IMR-90 (cell line): Measurements from ENCODE around the gene SH3TC1. TPM values are rescaled to one million over a fixed set of nuclear protein-coding genes. Genes with fewer than 3 reads are reported as not detected.
A peak's percentile ranks its signal among the peaks of the same experiment; 100 is the strongest.

Source experiments
- ATAC-seq: fragments of 200-7000 bp; cut with Tn5 transposase; 2 replicates; pipeline ENCODE4 v1.9.1; 2020; ENCODE audit warnings: low read depth, mild to moderate bottlenecking, moderate library complexity
- BruUV-seq: library from RNA; stranded (reverse); fragments of 400-500 nt; replicated peaks from 2 replicates; lab custom pipeline; 2021; lab: Mats Ljungman, UMichigan
- CTCF ChIA-PET: fragments of 300-600 bp; formaldehyde crosslinking; extraction: SDS; loops from one replicate; lab custom pipeline; 2021; ENCODE audit warnings: antibody characterized with exemption; lab: Yijun Ruan, JAX
- POLR2A ChIA-PET: fragments of 300-600 bp; sonication (Branson Sonifier 250); formaldehyde crosslinking; loops from one replicate; lab custom pipeline; 2022; ENCODE audit warnings: antibody characterized with exemption; ENCODE audit not compliant: unreplicated experiment; lab: Charles Lee
- DNase-seq: peaks from one replicate; pipeline ENCODE4 v3.0.0; 2013
- H2AFZ ChIP-seq: replicated peaks from 2 replicates; pipeline ENCODE3; 2013; ENCODE audit warnings: low read length, mild to moderate bottlenecking; ENCODE audit not compliant: poor library complexity
- H2AK5ac ChIP-seq: 2 replicates; pipeline ENCODE4 v1.6.1; 2013; ENCODE audit warnings: low read depth, low read length, inconsistent platforms
- H2AK9ac ChIP-seq: replicated peaks from 2 replicates; pipeline ENCODE3; 2013; ENCODE audit warnings: mild to moderate bottlenecking, low read depth, low read length, moderate library complexity; ENCODE audit not compliant: poor library complexity
- H2BK120ac ChIP-seq: 2 replicates; pipeline ENCODE4 v1.6.1; 2013; ENCODE audit warnings: low read depth, low read length, inconsistent platforms
- H2BK15ac ChIP-seq: 3 replicates; pipeline ENCODE4 v1.6.1; 2013; ENCODE audit warnings: low read depth, low read length, inconsistent platforms
- H2BK20ac ChIP-seq: 2 replicates; pipeline ENCODE4 v1.6.1; 2013; ENCODE audit warnings: low read depth, mild to moderate bottlenecking, inconsistent platforms, low read length, moderate library complexity
- H2BK5ac ChIP-seq: 2 replicates; pipeline ENCODE4 v1.6.1; 2013; ENCODE audit warnings: mild to moderate bottlenecking, low read depth, low read length, inconsistent platforms; ENCODE audit not compliant: poor library complexity, severe bottlenecking
- H3K14ac ChIP-seq: replicated peaks from 2 replicates; pipeline ENCODE4 v1.6.1; 2013; ENCODE audit warnings: low read depth, low read length, inconsistent platforms
- H3K18ac ChIP-seq: 2 replicates; pipeline ENCODE4 v1.6.1; 2013; ENCODE audit warnings: low read depth, low read length, control low read depth
- H3K23ac ChIP-seq: 2 replicates; pipeline ENCODE4 v1.6.1; 2013; ENCODE audit warnings: low read depth, low read length, inconsistent platforms
- H3K27ac ChIP-seq: 2 replicates; pipeline ENCODE4 v1.5.1; 2013; ENCODE audit warnings: mild to moderate bottlenecking, control low read depth, low read length; ENCODE audit not compliant: insufficient read depth
- H3K27me3 ChIP-seq: 2 replicates; pipeline ENCODE4 v1.6.1; 2013; ENCODE audit warnings: low read length; ENCODE audit not compliant: control insufficient read depth, insufficient read depth
- H3K36me3 ChIP-seq: 2 replicates; pipeline ENCODE4 v1.6.1; 2013; ENCODE audit warnings: low read length, mixed read lengths; ENCODE audit not compliant: control insufficient read depth, insufficient read depth
- H3K4ac ChIP-seq: 2 replicates; pipeline ENCODE4 v1.6.1; 2013; ENCODE audit warnings: low read depth, low read length, inconsistent platforms
- H3K4me1 ChIP-seq: 2 replicates; pipeline ENCODE4 v1.6.1; 2013; ENCODE audit warnings: low read length, mixed read lengths; ENCODE audit not compliant: control insufficient read depth, insufficient read depth
- H3K4me2 ChIP-seq: 2 replicates; pipeline ENCODE4 v1.6.1; 2013; ENCODE audit warnings: low read depth, mild to moderate bottlenecking, control low read depth, low read length, moderate library complexity
- H3K4me3 ChIP-seq: 2 replicates; pipeline ENCODE4 v1.5.1; 2013; ENCODE audit warnings: low read depth, mild to moderate bottlenecking, control low read depth, low read length, moderate library complexity; ENCODE audit not compliant: insufficient read depth
- H3K56ac ChIP-seq: 2 replicates; pipeline ENCODE4 v1.6.1; 2013; ENCODE audit warnings: low read length, inconsistent platforms; ENCODE audit not compliant: insufficient read depth; ENCODE audit errors: extremely low read depth
- H3K79me1 ChIP-seq, 2 experiments: 2 replicates each; pipeline ENCODE4 v1.6.1; 2013; ENCODE audit warnings: low read length in 2 of 2, inconsistent platforms in 1 of 2, low read depth in 1 of 2
- H3K9ac ChIP-seq: 2 replicates; pipeline ENCODE4 v1.6.1; 2013; ENCODE audit warnings: low read depth, low read length, control low read depth
- H3K9me1 ChIP-seq: 2 replicates; pipeline ENCODE4 v1.6.1; 2013; ENCODE audit warnings: low read length, inconsistent platforms; ENCODE audit not compliant: insufficient read depth
- H3K9me3 ChIP-seq: 2 replicates; pipeline ENCODE4 v1.6.1; 2013; ENCODE audit warnings: low read length; ENCODE audit not compliant: control insufficient read depth, insufficient read depth
- H4K20me1 ChIP-seq: 2 replicates; pipeline ENCODE4 v1.6.1; 2013; ENCODE audit warnings: low read length, inconsistent platforms; ENCODE audit not compliant: insufficient read depth
- H4K5ac ChIP-seq: 2 replicates; pipeline ENCODE4 v1.6.1; 2013; ENCODE audit warnings: mild to moderate bottlenecking, low read depth, low read length, control low read depth
- H4K8ac ChIP-seq, 2 experiments: 2 replicates each; pipeline ENCODE4 v1.6.1; 2013; ENCODE audit warnings: low read depth in 2 of 2, low read length in 2 of 2, control low read depth in 1 of 2, inconsistent platforms in 1 of 2
- H4K91ac ChIP-seq: 2 replicates; pipeline ENCODE4 v1.6.1; 2013; ENCODE audit warnings: low read depth, low read length, inconsistent platforms; ENCODE audit not compliant: insufficient read depth
- BHLHE40 ChIP-seq: fragments of 150-350 bp; IDR thresholded peaks from 2 replicates; pipeline ENCODE4 v1.6.1; 2016; ENCODE audit warnings: mild to moderate bottlenecking, low read depth, low read length
- FOS ChIP-seq: fragments of 150-350 bp; IDR thresholded peaks from 2 replicates; pipeline ENCODE4 v1.6.1; 2016; ENCODE audit warnings: low read depth, low read length
- MAFK ChIP-seq: IDR thresholded peaks from 2 replicates; pipeline ENCODE4 v1.6.1; 2012; ENCODE audit warnings: low read depth, low read length, improper control_type of control experiment
- MAZ ChIP-seq: IDR thresholded peaks from 2 replicates; pipeline ENCODE4 v1.6.1; 2012; ENCODE audit warnings: low read depth, mild to moderate bottlenecking, low read length, improper control_type of control experiment, moderate library complexity, borderline replicate concordance
- MXI1 ChIP-seq: IDR thresholded peaks from 2 replicates; pipeline ENCODE4 v1.6.1; 2012; ENCODE audit warnings: low read depth, mild to moderate bottlenecking, low read length, moderate library complexity, borderline replicate concordance
- RAD21 ChIP-seq: IDR thresholded peaks from 2 replicates; pipeline ENCODE4 v1.6.1; 2012; ENCODE audit warnings: low read length, improper control_type of control experiment
- RCOR1 ChIP-seq: IDR thresholded peaks from 2 replicates; pipeline ENCODE4 v1.6.1; 2012; ENCODE audit warnings: mild to moderate bottlenecking, low read length, improper control_type of control experiment; ENCODE audit not compliant: insufficient replicate concordance
- RFX5 ChIP-seq: IDR thresholded peaks from 2 replicates; pipeline ENCODE4 v1.8.0; 2012; ENCODE audit warnings: low read depth, mild to moderate bottlenecking, low read length, moderate library complexity
- WGBS, 2 experiments: methylation state at CpG; one replicate each; pipeline versions ENCODE4 v1.1.5 to v1.1.7; 2013; ENCODE audit warnings: missing lambda C conversion rate in 2 of 2; ENCODE audit not compliant: insufficient read length in 1 of 2; ENCODE audit errors: extremely low coverage in 2 of 2; 5-methylcytosine and 5-hydroxymethylcytosine counted together
- dilution Hi-C: fragments of 300-500 bp; cut with HindIII; formaldehyde crosslinking; loops from one replicate; pipeline ENCODE4 v1.14.3; 2018; ENCODE audit warnings: low sequenced_read_pairs; ENCODE audit not compliant: unreplicated experiment
- in situ Hi-C: fragments of 300-500 bp; cut with MboI; formaldehyde crosslinking; loops from 3 replicates; pipeline ENCODE4 v1.14.3; 2019; ENCODE audit warnings: low sequenced_read_pairs, inconsistent platforms, mixed read lengths
- intact Hi-C: fragments of 100-400 bp; cut with micrococcal nuclease; formaldehyde crosslinking; loops from 2 replicates; pipeline ENCODE4 v1.10.0; 2022
- polyA plus RNA-seq, 3 experiments: library from polyadenylated mRNA; depleted of rRNA; stranded (reverse); fragments of >200 nt; gene quantifications; 2 replicates each; pipeline ENCODE4 v1.2.3, GENCODE V29; 2012; ENCODE audit warnings: low replicate concordance in 1 of 3
- total RNA-seq: library from RNA; depleted of rRNA; stranded (reverse); fragments of >200 nt; gene quantifications from 2 replicates; pipeline ENCODE4 v1.2.3, GENCODE V29; 2012
- TF ChIP-seq, protein P1 (sequence below): fragments of 150-350 bp; IDR thresholded peaks from 2 replicates; pipeline ENCODE4 v1.6.1; 2017; ENCODE audit warnings: mild to moderate bottlenecking, antibody characterized with exemption, low read length, low read depth
- TF ChIP-seq, protein P2 (sequence below): fragments of 150-350 bp; IDR thresholded peaks from 2 replicates; pipeline ENCODE4 v1.6.1; 2016; ENCODE audit warnings: low read depth, mild to moderate bottlenecking, low read length, moderate library complexity, borderline replicate concordance

SH3TC1 gene
- total and polyA plus RNA-seq, 2 of the 4 experiments (the other 2 are of a cell fraction), result 1.6 to 2.2 TPM

DNA sequence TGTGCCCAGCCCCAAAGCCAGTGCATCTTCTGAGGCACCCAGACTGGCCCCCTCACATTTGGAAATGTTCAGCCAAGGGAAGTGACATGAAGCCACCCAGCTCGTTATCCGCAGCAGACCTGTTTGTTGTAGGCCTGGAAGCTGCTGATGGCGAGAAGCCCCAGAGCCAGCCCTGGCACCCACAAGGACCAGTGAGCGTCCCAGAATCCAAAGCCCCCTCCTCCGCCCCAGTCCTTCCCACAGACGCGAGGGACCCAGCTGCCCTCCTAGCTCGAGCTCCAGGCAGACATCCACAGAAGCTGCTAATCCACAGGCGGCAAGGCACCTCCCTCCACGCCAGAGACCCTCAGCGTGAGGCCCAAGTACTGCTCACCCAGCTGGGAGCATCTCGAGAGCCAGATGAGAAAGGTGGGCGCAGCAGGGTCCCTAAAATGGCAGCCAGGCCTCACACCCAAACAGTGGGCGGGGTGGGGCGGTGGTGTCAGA lies 47.9 kb upstream of the SH3TC1 start (continued):
- no peak for TF ChIP-seq MXI1
- no peak for TF ChIP-seq BHLHE40
- no peak for TF ChIP-seq FOS
- TF ChIP-seq RCOR1, result no peak
- no peak for TF ChIP-seq RFX5

DNA sequence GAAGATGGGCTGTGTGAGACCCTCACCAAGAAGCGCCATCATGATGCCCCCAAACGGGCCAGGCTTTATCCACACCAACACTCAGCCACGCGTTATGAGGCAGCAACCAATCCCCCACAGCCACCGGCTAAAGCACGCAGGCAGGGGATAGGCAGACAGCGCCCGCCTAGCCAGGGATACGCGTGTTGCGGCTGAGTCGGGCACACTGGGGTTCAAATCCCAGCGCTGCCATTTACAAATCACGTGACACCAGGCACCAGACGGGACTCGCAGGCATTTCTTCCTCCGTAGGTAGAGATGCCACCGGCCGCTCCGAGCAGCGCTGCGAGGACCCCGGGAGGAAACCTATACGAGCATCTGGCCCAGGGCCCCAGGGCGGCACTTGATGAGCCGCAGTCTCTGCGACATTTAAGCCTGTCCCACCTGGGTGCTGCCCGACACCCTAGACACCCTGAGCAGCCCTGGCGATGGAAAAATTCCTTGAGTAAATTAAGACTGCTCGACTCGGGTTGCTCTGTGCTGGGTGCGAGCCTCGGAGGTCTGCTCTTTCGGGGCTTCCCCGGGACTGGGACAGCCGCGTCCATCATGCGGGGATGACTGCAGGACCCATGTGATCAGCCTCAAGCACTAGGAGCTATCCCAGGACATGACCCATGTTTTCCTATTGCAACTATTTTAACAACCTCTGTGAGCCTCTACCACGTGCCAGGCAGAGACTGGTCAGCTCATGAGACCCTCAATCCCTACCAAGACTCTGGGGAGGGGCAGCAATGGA lies 46.8 kb upstream of the SH3TC1 start:
- Histone ChIP-seq H2BK5ac (no peak overlapping the region), H4K91ac (no peak overlapping the region), H3K4me2 (no peak overlapping the region), H4K8ac (no peak overlapping the region), H3K36me3 (no peaks in the 10 kb centered on the region), H3K27ac (no peak overlapping the region), H3K9ac (no peak overlapping the region), H3K4me3 (no peak overlapping the region), H3K27me3 (peaks cover 67% of the 10 kb centered on the region), H3K4me1 (no peaks in the 10 kb centered on the region), H3K79me1 (no peaks in the 10 kb centered on the region), H3K9me3 (no peaks in the 10 kb centered on the region), H3K14ac (no peak overlapping the region), H4K20me1 (no peaks in the 10 kb centered on the region; the same call in 1 of the 2 replicates), H3K9me1 (0 out of 2 replicates have a peak, but pooled peaks cover 4% of the 10 kb centered on the region), H3K4ac (no peak overlapping the region), H2BK20ac (no peak overlapping the region), H4K5ac (no peak overlapping the region), H2BK15ac (no peak overlapping the region), H2AK5ac (no peak overlapping the region), H3K18ac (no peak overlapping the region), H2AFZ (no peak overlapping the region), H2BK120ac (no peak overlapping the region), H2AK9ac (peak overlapping the region; percentile 28), H3K23ac (no peak overlapping the region), H3K56ac (no peak overlapping the region)
- CTCF ChIA-PET, result no interaction called here
- WGBS, 2 experiments, result 90% methylated on average over 22 of the region's 39 CpGs; no CpG with 5 or more reads in 1 of the 2 experiments
- ATAC-seq, result no peak
- intact Hi-C loops (no loop called here), dilution Hi-C loops (no loop called here), in situ Hi-C loops (no loop called here)
- POLR2A ChIA-PET, result no interaction called here
- BruUV-seq, result no TSS peak
- no peak for DNase-seq
- no peak for TF ChIP-seq MXI1
- TF ChIP-seq MAFK, result no peak
- TF ChIP-seq MAZ, result no peak
- no peak for TF ChIP-seq FOS
- TF ChIP-seq, protein P1, sequence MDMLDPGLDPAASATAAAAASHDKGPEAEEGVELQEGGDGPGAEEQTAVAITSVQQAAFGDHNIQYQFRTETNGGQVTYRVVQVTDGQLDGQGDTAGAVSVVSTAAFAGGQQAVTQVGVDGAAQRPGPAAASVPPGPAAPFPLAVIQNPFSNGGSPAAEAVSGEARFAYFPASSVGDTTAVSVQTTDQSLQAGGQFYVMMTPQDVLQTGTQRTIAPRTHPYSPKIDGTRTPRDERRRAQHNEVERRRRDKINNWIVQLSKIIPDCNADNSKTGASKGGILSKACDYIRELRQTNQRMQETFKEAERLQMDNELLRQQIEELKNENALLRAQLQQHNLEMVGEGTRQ, result no peak
- TF ChIP-seq RFX5, result no peak
- no peak for TF ChIP-seq RAD21
- TF ChIP-seq, protein P2, sequence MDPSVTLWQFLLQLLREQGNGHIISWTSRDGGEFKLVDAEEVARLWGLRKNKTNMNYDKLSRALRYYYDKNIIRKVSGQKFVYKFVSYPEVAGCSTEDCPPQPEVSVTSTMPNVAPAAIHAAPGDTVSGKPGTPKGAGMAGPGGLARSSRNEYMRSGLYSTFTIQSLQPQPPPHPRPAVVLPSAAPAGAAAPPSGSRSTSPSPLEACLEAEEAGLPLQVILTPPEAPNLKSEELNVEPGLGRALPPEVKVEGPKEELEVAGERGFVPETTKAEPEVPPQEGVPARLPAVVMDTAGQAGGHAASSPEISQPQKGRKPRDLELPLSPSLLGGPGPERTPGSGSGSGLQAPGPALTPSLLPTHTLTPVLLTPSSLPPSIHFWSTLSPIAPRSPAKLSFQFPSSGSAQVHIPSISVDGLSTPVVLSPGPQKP, result no peak
- no peak for TF ChIP-seq RCOR1
- TF ChIP-seq BHLHE40, result no peak
